ENCODE data around the gene FOXB1. TPM values are rescaled to one million over a fixed set of nuclear protein-coding genes. Genes with fewer than 3 reads are reported as not detected.

The FOXB1 gene
- total RNA-seq, 1 donor from 2014 or later, result not detected

DNA sequence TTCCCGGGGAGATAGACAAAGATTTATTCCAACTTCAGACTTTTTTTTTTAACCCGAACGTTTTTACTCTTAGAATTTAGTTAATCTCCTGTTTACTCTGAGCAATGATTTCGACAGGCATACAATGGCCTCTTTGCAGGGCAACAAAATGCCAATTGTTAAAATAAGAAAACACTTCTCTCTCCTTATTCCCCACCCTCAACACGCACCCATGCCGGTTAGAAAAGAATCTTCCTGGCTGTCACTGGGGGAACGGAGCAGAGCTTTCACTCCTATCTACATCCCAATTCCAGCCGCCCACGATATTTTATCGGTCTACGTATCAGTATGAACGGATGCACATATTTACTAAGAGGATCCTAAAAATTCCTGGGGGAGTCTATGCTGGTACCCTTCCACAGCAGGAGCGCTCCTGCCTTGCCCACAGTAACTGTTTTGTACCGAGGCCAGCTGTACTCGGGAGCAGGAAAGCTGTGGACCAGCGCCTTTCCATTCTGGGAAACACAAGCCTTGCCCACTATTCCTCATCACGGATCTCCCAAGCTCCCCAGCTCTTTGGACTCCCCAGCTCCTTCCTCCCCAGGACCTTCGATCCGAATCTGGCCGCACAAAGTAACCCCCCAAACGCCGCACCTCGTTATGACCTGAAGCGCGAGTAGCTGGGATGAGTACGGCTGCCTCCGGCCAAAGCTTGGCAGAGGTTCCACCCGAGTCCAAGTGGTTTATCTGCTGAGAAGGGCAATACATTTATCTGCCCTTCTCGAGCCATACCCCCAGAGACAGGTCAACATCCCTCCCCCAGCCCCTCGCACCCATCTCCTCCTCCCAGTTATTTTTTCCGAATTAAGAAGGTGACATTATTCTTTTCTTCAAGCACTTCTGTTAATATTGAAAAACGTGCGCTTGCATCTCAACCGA, 2.2 kb upstream of the FOXB1 start:
- intact Hi-C loops (cut with micrococcal nuclease), result no loop called here
- ChIA-PET POLR2A (no interaction called here), CTCF (no interaction called here)
- Mint-ChIP-seq H3K27ac (no peak overlapping the region), H3K27me3 (peaks cover 80% of the 10 kb centered on the region), H3K4me1 (peaks cover 28% of the 10 kb centered on the region), H3K9me3 (peaks cover 14% of the 10 kb centered on the region), H3K36me3 (ENCODE audit: low read depth) (no peaks in the 10 kb centered on the region), H3K4me3 (no peak overlapping the region)
- DNase-seq, result no peak
- ATAC-seq (ENCODE audit: low read depth), result no peak
- TF ChIP-seq, protein P1, sequence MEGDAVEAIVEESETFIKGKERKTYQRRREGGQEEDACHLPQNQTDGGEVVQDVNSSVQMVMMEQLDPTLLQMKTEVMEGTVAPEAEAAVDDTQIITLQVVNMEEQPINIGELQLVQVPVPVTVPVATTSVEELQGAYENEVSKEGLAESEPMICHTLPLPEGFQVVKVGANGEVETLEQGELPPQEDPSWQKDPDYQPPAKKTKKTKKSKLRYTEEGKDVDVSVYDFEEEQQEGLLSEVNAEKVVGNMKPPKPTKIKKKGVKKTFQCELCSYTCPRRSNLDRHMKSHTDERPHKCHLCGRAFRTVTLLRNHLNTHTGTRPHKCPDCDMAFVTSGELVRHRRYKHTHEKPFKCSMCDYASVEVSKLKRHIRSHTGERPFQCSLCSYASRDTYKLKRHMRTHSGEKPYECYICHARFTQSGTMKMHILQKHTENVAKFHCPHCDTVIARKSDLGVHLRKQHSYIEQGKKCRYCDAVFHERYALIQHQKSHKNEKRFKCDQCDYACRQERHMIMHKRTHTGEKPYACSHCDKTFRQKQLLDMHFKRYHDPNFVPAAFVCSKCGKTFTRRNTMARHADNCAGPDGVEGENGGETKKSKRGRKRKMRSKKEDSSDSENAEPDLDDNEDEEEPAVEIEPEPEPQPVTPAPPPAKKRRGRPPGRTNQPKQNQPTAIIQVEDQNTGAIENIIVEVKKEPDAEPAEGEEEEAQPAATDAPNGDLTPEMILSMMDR (IDR thresholded peaks at IDR 0.05), result no peak

DNA sequence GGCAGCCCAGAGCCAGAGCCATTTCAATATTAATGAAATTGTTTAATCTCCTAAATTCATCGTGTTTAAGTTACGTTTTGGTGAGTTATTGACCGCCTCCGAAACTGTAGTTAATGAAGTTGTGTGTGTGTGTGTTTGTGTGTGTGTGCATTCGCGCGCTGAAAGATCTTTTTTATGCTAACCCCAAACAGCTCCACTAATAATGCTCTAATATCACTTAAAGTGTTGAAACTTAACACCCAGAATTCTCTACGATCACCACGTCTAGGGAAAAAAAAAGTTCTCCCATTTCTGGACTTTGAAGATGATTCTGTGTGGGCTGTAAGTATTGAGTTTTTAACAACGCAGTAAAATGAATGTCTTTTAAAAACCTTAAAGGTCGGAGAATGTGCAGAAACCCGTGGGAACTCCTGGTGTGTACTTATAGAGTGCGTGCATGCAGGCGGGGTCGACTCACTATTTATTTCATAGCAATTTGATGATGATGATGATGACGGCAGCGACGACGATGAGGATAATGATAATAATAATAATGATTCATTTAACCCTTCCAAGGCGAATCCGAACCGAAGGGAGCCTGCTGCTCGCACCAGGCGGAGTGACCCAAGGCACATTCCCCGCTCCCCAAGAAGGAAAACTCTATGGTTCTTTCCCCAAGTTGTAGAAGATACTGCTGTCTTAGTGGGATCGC, 1.4 kb upstream of the FOXB1 start:
- H3K9me3 Mint-ChIP-seq, result peaks cover 14% of the 10 kb centered on the region
- ChIA-PET POLR2A (no interaction called here), CTCF (no interaction called here)
- peaks cover 23% of the 10 kb centered on the region for H3K4me1 Mint-ChIP-seq
- TF ChIP-seq, protein P1 (IDR thresholded peaks at IDR 0.05), result no peak
- DNase-seq (no peak), ATAC-seq (ENCODE audit: low read depth) (no peak)
- H3K27me3 Mint-ChIP-seq, result peaks cover 74% of the 10 kb centered on the region
- no peaks in the 10 kb centered on the region for H3K36me3 Mint-ChIP-seq (ENCODE audit: low read depth)
- H3K27ac Mint-ChIP-seq, result peak overlapping the region; percentile 46
- H3K4me3 Mint-ChIP-seq, result no peak overlapping the region
- intact Hi-C loops (cut with micrococcal nuclease), result no loop called here

DNA sequence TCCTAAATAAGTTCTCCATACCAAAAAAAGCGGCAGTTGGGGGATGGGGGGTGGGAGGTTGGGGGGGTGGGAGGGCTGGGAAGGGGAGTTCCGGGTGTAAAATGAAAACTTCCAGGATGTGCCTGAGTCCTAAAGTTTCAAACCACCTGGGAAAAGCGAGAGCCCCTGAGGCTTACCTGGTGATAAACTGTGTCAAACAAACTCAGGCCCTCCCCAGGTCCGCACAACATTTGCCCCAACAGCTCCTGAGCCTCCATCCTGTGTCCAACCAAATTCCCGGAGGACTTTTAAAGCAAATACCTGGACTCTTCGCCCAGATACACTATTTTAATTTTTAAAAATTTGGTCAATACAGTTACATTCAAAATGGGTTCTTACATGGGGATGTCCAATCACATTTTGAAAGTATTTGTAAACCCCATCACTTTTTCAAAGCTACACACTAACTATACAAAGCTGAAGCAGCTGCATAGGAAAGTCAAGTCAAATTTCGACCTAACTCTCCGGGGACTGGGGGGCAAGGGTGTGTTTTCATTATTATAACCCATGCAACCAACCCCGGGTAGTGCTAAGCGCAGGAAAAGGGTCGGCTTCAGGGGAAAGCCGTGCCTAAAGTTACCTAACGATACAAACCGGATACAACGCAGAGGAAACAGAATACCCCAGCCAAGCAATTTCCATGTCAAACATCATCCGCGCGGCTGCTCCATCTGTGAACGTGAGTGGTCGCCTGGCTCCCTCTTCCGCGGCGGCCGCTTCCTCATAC, 685 bp upstream of the FOXB1 start:
- CTCF ChIA-PET, result no interaction called here
- H3K4me1 Mint-ChIP-seq, result peaks cover 23% of the 10 kb centered on the region
- H3K36me3 Mint-ChIP-seq (ENCODE audit: low read depth), result no peaks in the 10 kb centered on the region
- POLR2A ChIA-PET, result no interaction called here
- peaks cover 73% of the 10 kb centered on the region for H3K27me3 Mint-ChIP-seq
- ATAC-seq (ENCODE audit: low read depth), result no peak
- peaks cover 14% of the 10 kb centered on the region for H3K9me3 Mint-ChIP-seq
- no peak for DNase-seq
- no peak overlapping the region for H3K27ac Mint-ChIP-seq
- intact Hi-C loops (cut with micrococcal nuclease), result no loop called here
- TF ChIP-seq, protein P1 (IDR thresholded peaks at IDR 0.05), result no peak
- H3K4me3 Mint-ChIP-seq, result no peak overlapping the region

DNA sequence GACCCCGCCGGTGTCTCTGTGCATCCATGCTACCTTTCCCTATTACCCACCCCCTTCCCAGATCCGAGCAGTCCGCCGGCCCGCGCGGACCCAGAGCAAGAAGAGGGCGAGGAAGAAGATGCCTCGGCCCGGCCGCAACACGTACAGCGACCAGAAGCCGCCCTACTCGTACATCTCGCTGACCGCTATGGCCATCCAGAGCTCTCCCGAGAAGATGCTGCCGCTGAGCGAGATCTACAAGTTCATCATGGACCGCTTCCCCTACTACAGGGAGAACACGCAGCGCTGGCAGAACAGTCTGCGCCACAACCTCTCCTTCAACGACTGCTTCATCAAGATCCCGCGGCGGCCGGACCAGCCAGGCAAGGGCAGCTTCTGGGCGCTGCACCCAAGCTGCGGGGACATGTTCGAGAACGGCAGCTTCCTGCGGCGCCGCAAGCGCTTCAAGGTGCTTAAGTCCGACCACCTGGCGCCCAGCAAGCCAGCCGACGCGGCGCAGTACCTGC, 788 bp downstream of the FOXB1 start:
- DNase-seq (no peak), ATAC-seq (ENCODE audit: low read depth) (no peak)
- Mint-ChIP-seq H3K4me1 (peaks cover 23% of the 10 kb centered on the region), H3K27ac (no peak overlapping the region), H3K36me3 (ENCODE audit: low read depth) (no peaks in the 10 kb centered on the region), H3K9me3 (peaks cover 14% of the 10 kb centered on the region), H3K4me3 (peak overlapping the region; percentile 84), H3K27me3 (peaks cover 72% of the 10 kb centered on the region)
- ChIA-PET POLR2A (no interaction called here), CTCF (no interaction called here)
- TF ChIP-seq, protein P1 (IDR thresholded peaks at IDR 0.05), result no peak
- intact Hi-C loops (cut with micrococcal nuclease), result no loop called here
